Renal pelvis (tissue), 4 donors: ENCODE measurements around the gene HDAC1. TPM values are rescaled to one million over a fixed set of nuclear protein-coding genes. Genes with fewer than 3 reads are reported as not detected.

Experiments
- DNase-seq: peaks from one replicate; pipeline ENCODE4 v3.0.0-alpha.2; 2013
- polyA plus RNA-seq, 3 donors: library from polyadenylated mRNA; unstranded; fragments of 120-200 nt; gene quantifications; one replicate each; pipeline ENCODE4 v1.2.1, GENCODE V29; 2013; ENCODE audit not compliant: insufficient read length in 3 of 3

Gene HDAC1
- polyA plus RNA-seq, 3 donors, result 179 to 241 (median 186) TPM

- no peak for DNase-seq
Observed at GRCh38 chr1:32363713-32364112, 71.8 kb downstream of the HDAC1 start.

DNA sequence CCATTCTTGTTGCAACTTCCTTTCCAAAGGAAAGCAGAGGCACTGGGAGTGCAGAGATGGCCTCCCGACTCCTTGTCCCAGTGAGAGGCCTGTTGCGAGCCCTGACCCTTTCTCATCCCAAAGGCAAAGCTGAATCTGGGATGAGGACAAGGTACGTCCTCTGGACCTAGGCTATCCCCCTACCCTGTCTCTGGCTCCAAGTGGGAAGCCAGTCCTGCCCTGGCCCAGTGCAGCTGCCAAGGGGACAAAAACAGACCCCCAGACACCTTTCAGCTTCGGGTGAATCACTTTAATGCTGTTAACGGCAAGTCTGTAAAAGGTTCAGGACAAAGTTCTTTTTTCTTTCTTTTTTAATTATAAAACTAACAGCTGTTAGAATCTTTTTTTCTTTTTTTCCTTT, 73.0 kb downstream of the HDAC1 start:
- DNase-seq, result no peak

DNA sequence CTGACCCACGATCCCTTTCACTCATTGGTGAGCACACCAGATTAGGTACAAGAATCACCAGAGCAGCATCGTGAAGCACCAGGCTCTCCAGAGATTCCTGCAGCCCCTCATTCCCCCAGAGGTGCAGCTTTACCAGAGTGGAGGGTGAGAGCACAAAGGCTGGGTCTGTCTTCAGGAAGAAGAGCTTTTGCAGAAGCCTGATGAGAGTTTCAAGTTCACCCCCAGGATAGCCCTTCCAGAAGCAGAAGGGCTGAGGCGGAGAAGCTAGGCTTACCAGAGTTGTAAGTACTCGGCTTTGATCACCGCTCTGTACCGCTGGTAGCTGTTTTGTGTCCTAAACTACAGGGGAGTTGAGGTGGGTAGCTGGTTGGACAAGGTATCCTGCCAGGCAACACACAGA, 73.6 kb downstream of the HDAC1 start:
- DNase-seq, result no peak

GRCh38 chr1:32367912-32368635, 76.2 kb downstream of the HDAC1 start:
- DNase-seq, result no peak

- DNase-seq, result no peak
Observed at GRCh38 chr1:32372149-32372756, 80.4 kb downstream of the HDAC1 start.

GRCh38 chr1:32373996-32374592, 82.2 kb downstream of the HDAC1 start:
- no peak for DNase-seq

GRCh38 chr1:32376199-32376598, 84.3 kb downstream of the HDAC1 start:
- DNase-seq, result no peak

- DNase-seq, result no peak
Observed at GRCh38 chr1:32377541-32378220, 85.8 kb downstream of the HDAC1 start.

DNA sequence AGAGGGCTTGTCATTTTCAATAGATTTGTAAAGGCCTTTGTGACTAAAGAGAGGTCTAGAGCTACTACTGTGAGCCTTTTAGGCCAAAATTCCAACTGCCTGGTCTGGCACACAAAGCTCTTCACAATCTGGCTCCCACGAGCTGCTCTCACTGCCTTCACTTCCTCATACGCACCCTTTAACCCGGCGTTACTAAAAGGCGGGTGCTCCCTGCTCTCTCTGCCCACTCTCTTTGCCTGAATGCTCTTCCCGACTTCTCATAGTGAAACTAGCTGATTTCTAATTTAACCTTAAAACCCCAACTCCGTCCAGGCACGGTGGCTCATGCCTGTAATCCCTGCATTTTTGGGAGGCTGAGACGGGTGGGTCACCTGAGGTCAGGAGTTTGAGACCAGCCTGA, 88.2 kb downstream of the HDAC1 start:
- DNase-seq, result no peak

Other genes with a start within 250 kb of the HDAC1 start
- 10 to 100 TPM; 20.4 to 24.0 (median 22.5) TPM for gene TMEM39B, start 219.1 kb upstream of the HDAC1 start, polyA plus RNA-seq
- gene KPNA6, start 184.0 kb upstream of the HDAC1 start, polyA plus RNA-seq, result 10 to 100 TPM; 26.4 to 38.7 (median 38.0) TPM
- 10 to 100 TPM; 48.9 to 51.0 (median 49.2) TPM for gene TXLNA, start 112.4 kb upstream of the HDAC1 start, polyA plus RNA-seq
- 10 to 100 TPM; 26.7 to 29.5 (median 27.1) TPM for gene CCDC28B, start 91.5 kb upstream of the HDAC1 start, polyA plus RNA-seq
- 10 to 100 TPM in 1 of 3 donors, 1 to 10 TPM in 2; 6.6 to 11.4 (median 9.3) TPM for gene IQCC, start 86.4 kb upstream of the HDAC1 start, polyA plus RNA-seq
- 1 to 10 TPM in 2 of 3 donors, under 1 TPM in 1; 0.60 to 2.2 (median 2.1) TPM for gene DCDC2B, start 83.0 kb upstream of the HDAC1 start, polyA plus RNA-seq
- 10 to 100 TPM; 24.6 to 31.9 (median 28.2) TPM for gene TMEM234, start 69.7 kb upstream of the HDAC1 start, polyA plus RNA-seq
- gene EIF3I, start 69.7 kb upstream of the HDAC1 start, polyA plus RNA-seq, result 100 to 1,000 TPM; 146 to 171 (median 152) TPM
- 10 to 100 TPM in 2 of 3 donors, 1 to 10 TPM in 1; 8.5 to 10.5 (median 10.3) TPM for gene FAM167B, start 44.9 kb upstream of the HDAC1 start, polyA plus RNA-seq
- gene LCK, start 40.8 kb upstream of the HDAC1 start, polyA plus RNA-seq, result 1 to 10 TPM; 4.2 to 6.5 (median 5.0) TPM
- gene MARCKSL1, start 44.1 kb downstream of the HDAC1 start, polyA plus RNA-seq, result 100 to 1,000 TPM; 384 to 512 (median 486) TPM
- 10 to 100 TPM in 2 of 3 donors, 1 to 10 TPM in 1; 5.5 to 13.2 (median 11.4) TPM for gene FAM229A, start 70.4 kb downstream of the HDAC1 start, polyA plus RNA-seq
- 1 to 10 TPM; 2.1 to 9.6 (median 8.7) TPM for gene TSSK3, start 70.5 kb downstream of the HDAC1 start, polyA plus RNA-seq
- 10 to 100 TPM; 60.2 to 70.6 (median 67.1) TPM for gene BSDC1, start 102.4 kb downstream of the HDAC1 start, polyA plus RNA-seq
- 1 to 10 TPM; 1.2 to 2.3 (median 1.9) TPM for gene ZBTB8B, start 173.0 kb downstream of the HDAC1 start, polyA plus RNA-seq
- gene ZBTB8A, start 247.3 kb downstream of the HDAC1 start, polyA plus RNA-seq, result 10 to 100 TPM; 12.9 to 18.5 (median 16.4) TPM